ENCODE data around the gene MEX3A.

Gene MEX3A

GRCh38 chr1:156110252-156110651, 28.0 kb upstream of the MEX3A start:
- Histone ChIP-seq H3K79me2 (ENCODE audit: control insufficient read depth, insufficient read depth, low read length, unreplicated experiment) (peaks cover 7% of the 10 kb centered on the region), H3K4me3 (ENCODE audit: low read depth, low read length) (no peak overlapping the region), H3K4me1 (ENCODE audit: control insufficient read depth, insufficient read depth, low read length, unreplicated experiment) (peaks cover 43% of the 10 kb centered on the region), H3K36me3 (ENCODE audit: insufficient read depth, low read length) (no peaks in the 10 kb centered on the region; the same call in 1 of the 2 replicates), H3K27ac (ENCODE audit: low read depth, low read length) (no peak overlapping the region), H3K27me3 (ENCODE audit: insufficient read depth, low read length) (no peaks in the 10 kb centered on the region), H2AFZ (ENCODE audit: low read length, unreplicated experiment) (no peak overlapping the region)

- Histone ChIP-seq H3K36me3 (ENCODE audit: insufficient read depth, low read length) (no peaks in the 10 kb centered on the region), H3K27me3 (ENCODE audit: insufficient read depth, low read length) (no peaks in the 10 kb centered on the region), H2AFZ (ENCODE audit: low read length, unreplicated experiment) (no peak overlapping the region), H3K27ac (ENCODE audit: low read depth, low read length) (peak overlapping the region; percentile 52; the same call in 1 of the 2 replicates), H3K4me3 (ENCODE audit: low read depth, low read length) (no peak overlapping the region), H3K4me1 (ENCODE audit: control insufficient read depth, insufficient read depth, low read length, unreplicated experiment) (peaks cover 56% of the 10 kb centered on the region), H3K79me2 (ENCODE audit: control insufficient read depth, insufficient read depth, low read length, unreplicated experiment) (peaks cover 6% of the 10 kb centered on the region)
These were observed 26.5 kb upstream of the MEX3A start for GRCh38 chr1:156108664-156109241.

GRCh38 chr1:156108057-156108456, 25.8 kb upstream of the MEX3A start:
- H3K27me3 ChIP-seq (ENCODE audit: insufficient read depth, low read length) = no peaks in the 10 kb centered on the region
- no peak overlapping the region for H3K4me3 ChIP-seq (ENCODE audit: low read depth, low read length)
- peaks cover 6% of the 10 kb centered on the region for H3K79me2 ChIP-seq (ENCODE audit: control insufficient read depth, insufficient read depth, low read length, unreplicated experiment)
- H2AFZ ChIP-seq (ENCODE audit: low read length, unreplicated experiment) = no peak overlapping the region
- peak overlapping the region; percentile 52; the same call in 1 of the 2 replicates for H3K27ac ChIP-seq (ENCODE audit: low read depth, low read length)
- peaks cover 56% of the 10 kb centered on the region for H3K4me1 ChIP-seq (ENCODE audit: control insufficient read depth, insufficient read depth, low read length, unreplicated experiment)
- H3K36me3 ChIP-seq (ENCODE audit: insufficient read depth, low read length) = no peaks in the 10 kb centered on the region

- Histone ChIP-seq H3K27me3 (ENCODE audit: insufficient read depth, low read length) (no peaks in the 10 kb centered on the region), H3K79me2 (ENCODE audit: control insufficient read depth, insufficient read depth, low read length, unreplicated experiment) (peaks cover 6% of the 10 kb centered on the region), H3K27ac (ENCODE audit: low read depth, low read length) (peak overlapping the region; percentile 97), H2AFZ (ENCODE audit: low read length, unreplicated experiment) (no peak overlapping the region), H3K36me3 (ENCODE audit: insufficient read depth, low read length) (no peaks in the 10 kb centered on the region), H3K4me3 (ENCODE audit: low read depth, low read length) (peak overlapping the region; percentile 62), H3K4me1 (ENCODE audit: control insufficient read depth, insufficient read depth, low read length, unreplicated experiment) (peaks cover 60% of the 10 kb centered on the region)
These were observed 24.6 kb upstream of the MEX3A start for GRCh38 chr1:156106624-156107488.

GRCh38 chr1:156104861-156105832, 22.9 kb upstream of the MEX3A start:
- Histone ChIP-seq H3K27ac (ENCODE audit: low read depth, low read length) (peak overlapping the region; percentile 99), H3K27me3 (ENCODE audit: insufficient read depth, low read length) (no peaks in the 10 kb centered on the region), H2AFZ (ENCODE audit: low read length, unreplicated experiment) (no peak overlapping the region), H3K4me1 (ENCODE audit: control insufficient read depth, insufficient read depth, low read length, unreplicated experiment) (peaks cover 72% of the 10 kb centered on the region), H3K36me3 (ENCODE audit: insufficient read depth, low read length) (no peaks in the 10 kb centered on the region), H3K4me3 (ENCODE audit: low read depth, low read length) (peak overlapping the region; percentile 65), H3K79me2 (ENCODE audit: control insufficient read depth, insufficient read depth, low read length, unreplicated experiment) (peaks cover 6% of the 10 kb centered on the region)

- Histone ChIP-seq H3K36me3 (ENCODE audit: insufficient read depth, low read length) (no peaks in the 10 kb centered on the region), H3K27me3 (ENCODE audit: insufficient read depth, low read length) (no peaks in the 10 kb centered on the region), H3K4me3 (ENCODE audit: low read depth, low read length) (peak overlapping the region; percentile 67), H3K79me2 (ENCODE audit: control insufficient read depth, insufficient read depth, low read length, unreplicated experiment) (peaks cover 6% of the 10 kb centered on the region), H3K4me1 (ENCODE audit: control insufficient read depth, insufficient read depth, low read length, unreplicated experiment) (peaks cover 74% of the 10 kb centered on the region), H3K27ac (ENCODE audit: low read depth, low read length) (peak overlapping the region; percentile 99), H2AFZ (ENCODE audit: low read length, unreplicated experiment) (no peak overlapping the region)
These were observed 22.0 kb upstream of the MEX3A start for GRCh38 chr1:156104065-156104810.

GRCh38 chr1:156103521-156103947, 21.3 kb upstream of the MEX3A start:
- H3K27ac ChIP-seq (ENCODE audit: low read depth, low read length) = peak overlapping the region; percentile 99
- peak overlapping the region; percentile 67 for H3K4me3 ChIP-seq (ENCODE audit: low read depth, low read length)

GRCh38 chr1:156102633-156103511, 20.6 kb upstream of the MEX3A start:
- H3K4me3 ChIP-seq (ENCODE audit: low read depth, low read length) = peak overlapping the region; percentile 67; the same call in 1 of the 2 replicates
- no peaks in the 10 kb centered on the region for H3K36me3 ChIP-seq (ENCODE audit: insufficient read depth, low read length)
- peak overlapping the region; percentile 99 for H3K27ac ChIP-seq (ENCODE audit: low read depth, low read length)
- peaks cover 6% of the 10 kb centered on the region for H3K79me2 ChIP-seq (ENCODE audit: control insufficient read depth, insufficient read depth, low read length, unreplicated experiment)
- H3K27me3 ChIP-seq (ENCODE audit: insufficient read depth, low read length) = no peaks in the 10 kb centered on the region
- no peak overlapping the region for H2AFZ ChIP-seq (ENCODE audit: low read length, unreplicated experiment)
- peaks cover 66% of the 10 kb centered on the region for H3K4me1 ChIP-seq (ENCODE audit: control insufficient read depth, insufficient read depth, low read length, unreplicated experiment)

More at GRCh38 chr1:156103521-156103947, 21.3 kb upstream of the MEX3A start:
- Histone ChIP-seq H2AFZ (ENCODE audit: low read length, unreplicated experiment) (no peak overlapping the region), H3K36me3 (ENCODE audit: insufficient read depth, low read length) (no peaks in the 10 kb centered on the region), H3K79me2 (ENCODE audit: control insufficient read depth, insufficient read depth, low read length, unreplicated experiment) (peaks cover 6% of the 10 kb centered on the region), H3K4me1 (ENCODE audit: control insufficient read depth, insufficient read depth, low read length, unreplicated experiment) (peaks cover 70% of the 10 kb centered on the region), H3K27me3 (ENCODE audit: insufficient read depth, low read length) (no peaks in the 10 kb centered on the region)

GRCh38 chr1:156101880-156102279, 19.6 kb upstream of the MEX3A start:
- no peak overlapping the region for H2AFZ ChIP-seq (ENCODE audit: low read length, unreplicated experiment)
- H3K36me3 ChIP-seq (ENCODE audit: insufficient read depth, low read length) = no peaks in the 10 kb centered on the region
- peaks cover 68% of the 10 kb centered on the region for H3K4me1 ChIP-seq (ENCODE audit: control insufficient read depth, insufficient read depth, low read length, unreplicated experiment)
- no peaks in the 10 kb centered on the region for H3K27me3 ChIP-seq (ENCODE audit: insufficient read depth, low read length)
- peak overlapping the region; percentile 99 for H3K27ac ChIP-seq (ENCODE audit: low read depth, low read length)
- no peak overlapping the region for H3K4me3 ChIP-seq (ENCODE audit: low read depth, low read length)
- H3K79me2 ChIP-seq (ENCODE audit: control insufficient read depth, insufficient read depth, low read length, unreplicated experiment) = peaks cover 6% of the 10 kb centered on the region

All from ACC112 (cell line).